Measurements from ENCODE around the gene LRAT. TPM values are rescaled to one million over a fixed set of nuclear protein-coding genes. Genes with fewer than 3 reads are reported as not detected.
"Not testable (repeated sequence)": the region's sequence is repeated elsewhere in the genome, so short reads cannot be mapped to it uniquely, and the experiment has no call there.

The LRAT gene
- total and polyA plus RNA-seq, 4 donors, result 0.13 to 0.63 (median 0.48) TPM

GRCh38 chr4:154720618-154721267 is 23.1 kb upstream of the LRAT start:
- Histone ChIP-seq H3K9me3 (ENCODE audit: control insufficient read depth in 4 of 4, insufficient read depth in 3 of 4, low read length in 3 of 4) (peaks cover 0 to 2% (median 0%) of the 10 kb centered on the region in 4 donors), H3K4me1 (ENCODE audit: control insufficient read depth in 5 of 5, insufficient read depth in 5 of 5, low read length in 5 of 5) (no peaks in the 10 kb centered on the region), H3K9ac (ENCODE audit: insufficient read depth in 1 of 2, low read length in 2 of 2) (no peak overlapping the region), H3K36me3 (ENCODE audit: control insufficient read depth in 4 of 4, insufficient read depth in 4 of 4, low read length in 4 of 4) (no peaks in the 10 kb centered on the region), H3K27me3 (ENCODE audit: control insufficient read depth in 3 of 3, insufficient read depth in 3 of 3, low read length in 2 of 3) (no peaks in the 10 kb centered on the region), H3K4me3 (no peak overlapping the region), H3K27ac (ENCODE audit: low read depth in 1 of 2, low read length in 1 of 2) (no peak overlapping the region)
- ATAC-seq (ENCODE audit: insufficient read depth, low FRiP score) (no peak), DNase-seq (no peak)
- no peak for TF ChIP-seq CTCF (IDR thresholded peaks at IDR 0.05; ENCODE audit: control extremely low read depth, extremely low read depth)
- WGBS, 2 donors, result 75 to 83% methylated on average over 3 of the region's 3 CpGs

GRCh38 chr4:154722262-154722661 is 21.5 kb upstream of the LRAT start:
- Histone ChIP-seq H3K4me1 (ENCODE audit: control insufficient read depth in 5 of 5, insufficient read depth in 5 of 5, low read length in 5 of 5) (no peaks in the 10 kb centered on the region), H3K9ac (ENCODE audit: insufficient read depth in 1 of 2, low read length in 2 of 2) (no peak overlapping the region), H3K9me3 (ENCODE audit: control insufficient read depth in 4 of 4, insufficient read depth in 3 of 4, low read length in 3 of 4) (peaks cover 0 to 2% (median 0%) of the 10 kb centered on the region in 4 donors), H3K36me3 (ENCODE audit: control insufficient read depth in 4 of 4, insufficient read depth in 4 of 4, low read length in 4 of 4) (no peaks in the 10 kb centered on the region), H3K4me3 (no peak overlapping the region), H3K27ac (ENCODE audit: low read depth in 1 of 2, low read length in 1 of 2) (no peak overlapping the region), H3K27me3 (ENCODE audit: control insufficient read depth in 3 of 3, insufficient read depth in 3 of 3, low read length in 2 of 3) (no peaks in the 10 kb centered on the region)
- no peak for DNase-seq
- TF ChIP-seq CTCF (IDR thresholded peaks at IDR 0.05; ENCODE audit: control extremely low read depth, extremely low read depth), result no peak
- peak; percentile 27 for ATAC-seq (ENCODE audit: insufficient read depth, low FRiP score)

GRCh38 chr4:154723601-154724000 is 20.2 kb upstream of the LRAT start:
- H3K27ac ChIP-seq (ENCODE audit: low read depth in 1 of 2, low read length in 1 of 2); H3K4me1 ChIP-seq (ENCODE audit: control insufficient read depth in 5 of 5, insufficient read depth in 5 of 5, low read length in 5 of 5); H3K9ac ChIP-seq (ENCODE audit: insufficient read depth in 1 of 2, low read length in 2 of 2); H3K27me3 ChIP-seq (ENCODE audit: control insufficient read depth in 3 of 3, insufficient read depth in 3 of 3, low read length in 2 of 3); H3K36me3 ChIP-seq (ENCODE audit: control insufficient read depth in 4 of 4, insufficient read depth in 4 of 4, low read length in 4 of 4); H3K4me3 ChIP-seq; ATAC-seq (ENCODE audit: insufficient read depth, low FRiP score); H3K9me3 ChIP-seq (ENCODE audit: control insufficient read depth in 4 of 4, insufficient read depth in 3 of 4, low read length in 3 of 4); DNase-seq: not testable (repeated sequence)
- WGBS, 2 donors, result 85% methylated on average over 7 of the region's 7 CpGs

GRCh38 chr4:154727540-154727939 is 16.3 kb upstream of the LRAT start:
- ATAC-seq (ENCODE audit: insufficient read depth, low FRiP score), result no peak
- WGBS, 2 donors, result 38 to 67% methylated on average over 1 of the region's 1 CpG

More at GRCh38 chr4:154727540-154727939, 16.3 kb upstream of the LRAT start:
- Histone ChIP-seq H3K9me3 (ENCODE audit: control insufficient read depth in 4 of 4, insufficient read depth in 3 of 4, low read length in 3 of 4) (no peaks in the 10 kb centered on the region), H3K9ac (ENCODE audit: insufficient read depth in 1 of 2, low read length in 2 of 2) (no peak overlapping the region), H3K4me1 (ENCODE audit: control insufficient read depth in 5 of 5, insufficient read depth in 5 of 5, low read length in 5 of 5) (no peaks in the 10 kb centered on the region), H3K27me3 (ENCODE audit: control insufficient read depth in 3 of 3, insufficient read depth in 3 of 3, low read length in 2 of 3) (no peaks in the 10 kb centered on the region), H3K36me3 (ENCODE audit: control insufficient read depth in 4 of 4, insufficient read depth in 4 of 4, low read length in 4 of 4) (no peaks in the 10 kb centered on the region), H3K27ac (ENCODE audit: low read depth in 1 of 2, low read length in 1 of 2) (no peak overlapping the region), H3K4me3 (no peak overlapping the region)
- no peak for DNase-seq
- TF ChIP-seq CTCF (IDR thresholded peaks at IDR 0.05; ENCODE audit: control extremely low read depth, extremely low read depth), result no peak

Data from lung (tissue), 12 donors.